ENCODE results near the gene ADGRG3. TPM values are rescaled to one million over a fixed set of nuclear protein-coding genes. Genes with fewer than 3 reads are reported as not detected.

ADGRG3 gene
- total RNA-seq, 1 experiment from 2014 or later: 0.46 TPM

GRCh38 chr16:57647136-57647875, 20.8 kb upstream of the ADGRG3 start:
- Histone ChIP-seq H3K9me3 (ENCODE audit: control insufficient read depth, low read depth, low read length) (no peaks in the 10 kb centered on the region), H3K79me2 (ENCODE audit: insufficient read depth, low read length) (no peaks in the 10 kb centered on the region), H2AK5ac (ENCODE audit: insufficient read length, low read length) (no peak overlapping the region), H3K79me1 (ENCODE audit: insufficient read depth, low read depth, low read length, poor library complexity, severe bottlenecking) (no peaks in the 10 kb centered on the region), H3T11ph (ENCODE audit: low read length) (no peak overlapping the region), H3K4me2 (ENCODE audit: insufficient read depth, insufficient read length, low read length) (no peak overlapping the region), H3K18ac (ENCODE audit: insufficient read length, low read depth, low read length) (no peak overlapping the region), H2BK12ac (ENCODE audit: insufficient read length, low read depth, low read length) (no peak overlapping the region), H2BK5ac (ENCODE audit: insufficient read length, low read length) (no peak overlapping the region), H3K4ac (ENCODE audit: low read depth, low read length) (no peak overlapping the region), H3K23ac (ENCODE audit: insufficient read length, low read depth, low read length) (no peak overlapping the region), H2BK20ac (ENCODE audit: low read depth, low read length, poor library complexity, severe bottlenecking) (no peak overlapping the region), H3K27me3 (ENCODE audit: insufficient read depth, low read length) (no peaks in the 10 kb centered on the region), H2BK120ac (ENCODE audit: low read depth, low read length, poor library complexity, severe bottlenecking) (no peak overlapping the region), H3K56ac (ENCODE audit: insufficient read length, low read depth, low read length) (no peak overlapping the region), H4K91ac (ENCODE audit: insufficient read length, low read depth, low read length) (no peak overlapping the region), H3K23me2 (ENCODE audit: insufficient read length, low read depth, low read length, poor library complexity, severe bottlenecking) (no peaks in the 10 kb centered on the region), H4K20me1 (ENCODE audit: control insufficient read depth, insufficient read depth, insufficient read length) (peaks cover 3% of the 10 kb centered on the region), H2AFZ (ENCODE audit: low read length) (no peak overlapping the region), H3K4me1 (ENCODE audit: insufficient read depth, low read length) (no peaks in the 10 kb centered on the region), H3K9ac (ENCODE audit: extremely low read depth, insufficient read length, low read length) (no peak overlapping the region), H4K5ac (ENCODE audit: insufficient read length, low read depth, low read length) (no peak overlapping the region), H2BK15ac (ENCODE audit: low read depth, low read length) (no peak overlapping the region), H3K27ac (ENCODE audit: insufficient read length, low read depth, low read length) (no peak overlapping the region), H3K14ac (ENCODE audit: insufficient read depth, low read length) (no peak overlapping the region), H4K8ac (replicated peaks; ENCODE audit: insufficient read length, low read depth, low read length) (no peak overlapping the region)
- no peak overlapping the region for H3K4me3 Mint-ChIP-seq
- H3K9me3 Mint-ChIP-seq: no peaks in the 10 kb centered on the region
- no peaks in the 10 kb centered on the region for H3K36me3 Mint-ChIP-seq (ENCODE audit: insufficient read depth in 1 of 3, low read depth in 3 of 3)
- H3K27me3 Mint-ChIP-seq (ENCODE audit: low read depth): peaks cover 3% of the 10 kb centered on the region
- peaks cover 4 to 10% of the 10 kb centered on the region in 2 experiments; a peak in 3 of 4 replicates for H3K4me1 Mint-ChIP-seq
- WGBS (ENCODE audit: extremely low coverage, insufficient read length, low lambda C conversion rate): no CpG with 5 or more reads among the region's 10 CpGs
- no peak overlapping the region for H3K27ac Mint-ChIP-seq
- no peak for DNase-seq
- TF ChIP-seq, protein P1, sequence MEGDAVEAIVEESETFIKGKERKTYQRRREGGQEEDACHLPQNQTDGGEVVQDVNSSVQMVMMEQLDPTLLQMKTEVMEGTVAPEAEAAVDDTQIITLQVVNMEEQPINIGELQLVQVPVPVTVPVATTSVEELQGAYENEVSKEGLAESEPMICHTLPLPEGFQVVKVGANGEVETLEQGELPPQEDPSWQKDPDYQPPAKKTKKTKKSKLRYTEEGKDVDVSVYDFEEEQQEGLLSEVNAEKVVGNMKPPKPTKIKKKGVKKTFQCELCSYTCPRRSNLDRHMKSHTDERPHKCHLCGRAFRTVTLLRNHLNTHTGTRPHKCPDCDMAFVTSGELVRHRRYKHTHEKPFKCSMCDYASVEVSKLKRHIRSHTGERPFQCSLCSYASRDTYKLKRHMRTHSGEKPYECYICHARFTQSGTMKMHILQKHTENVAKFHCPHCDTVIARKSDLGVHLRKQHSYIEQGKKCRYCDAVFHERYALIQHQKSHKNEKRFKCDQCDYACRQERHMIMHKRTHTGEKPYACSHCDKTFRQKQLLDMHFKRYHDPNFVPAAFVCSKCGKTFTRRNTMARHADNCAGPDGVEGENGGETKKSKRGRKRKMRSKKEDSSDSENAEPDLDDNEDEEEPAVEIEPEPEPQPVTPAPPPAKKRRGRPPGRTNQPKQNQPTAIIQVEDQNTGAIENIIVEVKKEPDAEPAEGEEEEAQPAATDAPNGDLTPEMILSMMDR (conservative IDR thresholded peaks at IDR 0.05): no peak
